H4 (cell line): Measurements from ENCODE around the gene SLC49A4. TPM values are rescaled to one million over a fixed set of nuclear protein-coding genes. Genes with fewer than 3 reads are reported as not detected.

Source experiments
- DNase-seq: peaks from one replicate; pipeline ENCODE4 v3.0.0-alpha.2; 2015; ENCODE audit warnings: low spot score
- total RNA-seq: library from RNA; depleted of rRNA; stranded (reverse); fragments of >200 nt; shearing (Covaris generic); gene quantifications from 2 replicates; pipeline ENCODE4 v1.2.3, GENCODE V29; 2014

The SLC49A4 gene
- total RNA-seq, 1 experiment from 2014 or later, result 30.6 TPM

- no peak for DNase-seq
Measured at GRCh38 chr3:122785231-122785630, 9.6 kb upstream of the SLC49A4 start.

GRCh38 chr3:122786066-122786465 is 8.8 kb upstream of the SLC49A4 start:
- no peak for DNase-seq

- no peak for DNase-seq
Measured at GRCh38 chr3:122787872-122788271, 7.0 kb upstream of the SLC49A4 start.

GRCh38 chr3:122789585-122790273 is 5.1 kb upstream of the SLC49A4 start:
- no peak for DNase-seq

GRCh38 chr3:122793568-122794416 is 1.1 kb upstream of the SLC49A4 start, which contains the start of gene HSPBAP1:
HSPBAP1 (minus strand) TSS chr3:122793831; CDS start chr3:122793680, 151 bp downstream.
- peak; percentile 91 for DNase-seq

GRCh38 chr3:122794483-122794778 is 438 bp upstream of the SLC49A4 start:
- no peak for DNase-seq

- DNase-seq, result no peak
Measured at GRCh38 chr3:122795674-122796195, 866 bp downstream of the SLC49A4 start.

GRCh38 chr3:122797291-122797690 is 2.4 kb downstream of the SLC49A4 start:
- no peak for DNase-seq

GRCh38 chr3:122799322-122799721 is 4.5 kb downstream of the SLC49A4 start:
- no peak for DNase-seq

GRCh38 chr3:122800031-122800430 is 5.2 kb downstream of the SLC49A4 start:
- DNase-seq, result no peak

- DNase-seq, result no peak
Measured at GRCh38 chr3:122800706-122801237, 5.9 kb downstream of the SLC49A4 start.

GRCh38 chr3:122802323-122802722 is 7.5 kb downstream of the SLC49A4 start:
- DNase-seq, result no peak

- DNase-seq, result no peak
Measured at GRCh38 chr3:122803977-122804376, 9.1 kb downstream of the SLC49A4 start.

- DNase-seq, result no peak
Measured at GRCh38 chr3:122810734-122811133, 15.9 kb downstream of the SLC49A4 start.

GRCh38 chr3:122816587-122816986 is 21.7 kb downstream of the SLC49A4 start:
- no peak for DNase-seq

- DNase-seq, result peak; percentile 83
Measured at GRCh38 chr3:122824465-122825381, 29.9 kb downstream of the SLC49A4 start.

- DNase-seq, result no peak
Measured at GRCh38 chr3:122825460-122825859, 30.6 kb downstream of the SLC49A4 start.

GRCh38 chr3:122826278-122826677 is 31.4 kb downstream of the SLC49A4 start:
- DNase-seq, result no peak

- DNase-seq, result no peak
Measured at GRCh38 chr3:122828281-122828680, 33.4 kb downstream of the SLC49A4 start.

- DNase-seq, result no peak
Measured at GRCh38 chr3:122835590-122835989, 40.7 kb downstream of the SLC49A4 start.

GRCh38 chr3:122843604-122844003 is 48.7 kb downstream of the SLC49A4 start:
- no peak for DNase-seq

- no peak for DNase-seq
Measured at GRCh38 chr3:122857019-122857418, 62.1 kb downstream of the SLC49A4 start.
